SU-DHL-6 (cell line): ENCODE results near the gene FGF8.

Experiments used
- H2AFZ ChIP-seq: fragments of 200-600 bp; sonication (generic); 2 replicates; pipeline ENCODE4 v1.6.1; 2014; ENCODE audit warnings: low read depth, mild to moderate bottlenecking, moderate library complexity, mixed read lengths, antibody characterized with exemption, low read length; ENCODE audit not compliant: severe bottlenecking
- H3F3A ChIP-seq: fragments of 200-600 bp; shearing (Covaris generic); 2 replicates; pipeline ENCODE4 v1.6.0; 2016; ENCODE audit warnings: antibody characterized with exemption, mild to moderate bottlenecking; ENCODE audit not compliant: insufficient read depth
- H3K27ac ChIP-seq: fragments of 200-600 bp; sonication (generic); 2 replicates; pipeline ENCODE4 v1.5.1; 2016; ENCODE audit warnings: low read depth, mild to moderate bottlenecking, low read length, moderate library complexity, mixed read lengths
- H3K27me3 ChIP-seq: fragments of 200-600 bp; sonication (generic), shearing (Covaris generic); 2 replicates; pipeline ENCODE4 v1.6.0; 2014; ENCODE audit warnings: mild to moderate bottlenecking, low read length
- H3K36me3 ChIP-seq: fragments of 200-600 bp; sonication (generic); 2 replicates; pipeline ENCODE4 v1.6.1; 2014; ENCODE audit warnings: mild to moderate bottlenecking, low read length, mixed read lengths
- H3K4me2 ChIP-seq: fragments of 300-600, 200-600 bp; shearing (Covaris generic), sonication (generic); 2 replicates; pipeline ENCODE4 v1.6.0; 2014; ENCODE audit warnings: low read length, low read depth, mild to moderate bottlenecking; ENCODE audit not compliant: poor library complexity, severe bottlenecking
- H3K4me3 ChIP-seq: fragments of 200-600 bp; sonication (generic); 2 replicates; pipeline ENCODE4 v1.5.1; 2014; ENCODE audit warnings: antibody characterized with exemption, low read length, mild to moderate bottlenecking, mixed read lengths; ENCODE audit not compliant: insufficient read depth, poor library complexity, severe bottlenecking
- H3K79me2 ChIP-seq: fragments of 200-600 bp; sonication (generic); 2 replicates; pipeline ENCODE4 v1.6.1; 2014; ENCODE audit warnings: mild to moderate bottlenecking, low read length, moderate library complexity; ENCODE audit not compliant: insufficient read depth
- H3K9ac ChIP-seq: fragments of 200-600 bp; sonication (generic); 2 replicates; pipeline ENCODE4 v1.7.0; 2014; ENCODE audit warnings: mild to moderate bottlenecking, low read length
- H3K9me2 ChIP-seq: fragments of 200-600 bp; sonication (generic); replicated peaks from 2 replicates; pipeline ENCODE4 v1.6.1; 2014; ENCODE audit warnings: low read length; ENCODE audit not compliant: insufficient read depth
- H3K9me3 ChIP-seq: fragments of 200-600 bp; sonication (generic); 2 replicates; pipeline ENCODE4 v1.6.1; 2014; ENCODE audit warnings: low read length, mixed read lengths; ENCODE audit not compliant: insufficient read depth
- H4K20me1 ChIP-seq: fragments of 200-600 bp; sonication (generic); 2 replicates; pipeline ENCODE4 v1.6.1; 2014; ENCODE audit warnings: low read depth, mild to moderate bottlenecking, antibody characterized with exemption, low read length, moderate library complexity, mixed read lengths
- EZH2phosphoT487 ChIP-seq: fragments of 200-600 bp; sonication (generic), shearing (Covaris generic); conservative IDR thresholded peaks from 2 replicates; pipeline ENCODE4 v1.6.1; 2018; ENCODE audit warnings: mild to moderate bottlenecking, antibody characterized with exemption, low read length, moderate library complexity, mixed read lengths
- TF ChIP-seq, protein P1 (sequence below): fragments of 200-600 bp; sonication (generic); IDR thresholded peaks from one replicate; pipeline ENCODE4 v1.5.1; 2017; ENCODE audit warnings: antibody characterized with exemption, mild to moderate bottlenecking, low read length, moderate library complexity; ENCODE audit not compliant: insufficient read depth, poor library complexity, severe bottlenecking

FGF8 gene

DNA sequence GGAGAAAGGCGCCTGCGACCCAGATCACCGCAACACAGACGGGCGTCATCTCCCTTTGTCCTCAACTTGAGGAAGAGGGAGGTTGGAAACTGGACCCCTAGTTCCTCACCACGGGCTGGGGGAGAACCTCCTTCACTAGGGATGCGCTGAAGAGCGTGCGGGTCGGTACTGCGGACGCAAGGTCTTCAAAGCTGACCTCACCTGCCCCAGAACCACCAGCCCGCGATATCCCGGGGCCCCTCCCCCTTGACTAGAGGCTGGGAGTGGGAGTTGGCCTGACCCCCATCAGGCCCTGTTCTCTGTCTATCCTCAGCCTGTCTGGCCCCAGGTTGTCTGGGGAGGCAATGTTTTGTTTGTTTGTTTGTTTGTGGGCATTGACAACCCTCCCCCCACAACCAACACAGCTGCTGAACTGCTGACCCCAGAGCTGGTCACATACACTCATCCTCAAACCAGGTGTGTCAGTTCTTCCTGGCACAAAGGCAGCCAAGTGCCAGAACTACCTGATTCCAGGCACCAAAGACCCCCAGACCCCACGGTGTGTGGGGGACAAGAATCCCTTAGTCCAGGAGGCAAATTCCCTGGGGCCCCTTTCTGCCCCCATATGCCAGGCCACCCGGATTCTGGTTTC is 4.4 kb upstream of the FGF8 start:
- Histone ChIP-seq H3K9me2 (no peaks in the 10 kb centered on the region), H2AFZ (no peak overlapping the region), H3F3A (peaks cover 17% of the 10 kb centered on the region), H3K9me3 (no peaks in the 10 kb centered on the region), H3K9ac (no peak overlapping the region), H3K27me3 (no peaks in the 10 kb centered on the region), H3K79me2 (no peaks in the 10 kb centered on the region; the same call in 1 of the 2 replicates), H4K20me1 (no peaks in the 10 kb centered on the region; the same call in 1 of the 2 replicates), H3K4me2 (peak overlapping the region; percentile 44), H3K27ac (no peak overlapping the region), H3K4me3 (no peak overlapping the region), H3K36me3 (no peaks in the 10 kb centered on the region)
- TF ChIP-seq EZH2phosphoT487: no peak
- TF ChIP-seq, protein P1, sequence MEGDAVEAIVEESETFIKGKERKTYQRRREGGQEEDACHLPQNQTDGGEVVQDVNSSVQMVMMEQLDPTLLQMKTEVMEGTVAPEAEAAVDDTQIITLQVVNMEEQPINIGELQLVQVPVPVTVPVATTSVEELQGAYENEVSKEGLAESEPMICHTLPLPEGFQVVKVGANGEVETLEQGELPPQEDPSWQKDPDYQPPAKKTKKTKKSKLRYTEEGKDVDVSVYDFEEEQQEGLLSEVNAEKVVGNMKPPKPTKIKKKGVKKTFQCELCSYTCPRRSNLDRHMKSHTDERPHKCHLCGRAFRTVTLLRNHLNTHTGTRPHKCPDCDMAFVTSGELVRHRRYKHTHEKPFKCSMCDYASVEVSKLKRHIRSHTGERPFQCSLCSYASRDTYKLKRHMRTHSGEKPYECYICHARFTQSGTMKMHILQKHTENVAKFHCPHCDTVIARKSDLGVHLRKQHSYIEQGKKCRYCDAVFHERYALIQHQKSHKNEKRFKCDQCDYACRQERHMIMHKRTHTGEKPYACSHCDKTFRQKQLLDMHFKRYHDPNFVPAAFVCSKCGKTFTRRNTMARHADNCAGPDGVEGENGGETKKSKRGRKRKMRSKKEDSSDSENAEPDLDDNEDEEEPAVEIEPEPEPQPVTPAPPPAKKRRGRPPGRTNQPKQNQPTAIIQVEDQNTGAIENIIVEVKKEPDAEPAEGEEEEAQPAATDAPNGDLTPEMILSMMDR: no peak

DNA sequence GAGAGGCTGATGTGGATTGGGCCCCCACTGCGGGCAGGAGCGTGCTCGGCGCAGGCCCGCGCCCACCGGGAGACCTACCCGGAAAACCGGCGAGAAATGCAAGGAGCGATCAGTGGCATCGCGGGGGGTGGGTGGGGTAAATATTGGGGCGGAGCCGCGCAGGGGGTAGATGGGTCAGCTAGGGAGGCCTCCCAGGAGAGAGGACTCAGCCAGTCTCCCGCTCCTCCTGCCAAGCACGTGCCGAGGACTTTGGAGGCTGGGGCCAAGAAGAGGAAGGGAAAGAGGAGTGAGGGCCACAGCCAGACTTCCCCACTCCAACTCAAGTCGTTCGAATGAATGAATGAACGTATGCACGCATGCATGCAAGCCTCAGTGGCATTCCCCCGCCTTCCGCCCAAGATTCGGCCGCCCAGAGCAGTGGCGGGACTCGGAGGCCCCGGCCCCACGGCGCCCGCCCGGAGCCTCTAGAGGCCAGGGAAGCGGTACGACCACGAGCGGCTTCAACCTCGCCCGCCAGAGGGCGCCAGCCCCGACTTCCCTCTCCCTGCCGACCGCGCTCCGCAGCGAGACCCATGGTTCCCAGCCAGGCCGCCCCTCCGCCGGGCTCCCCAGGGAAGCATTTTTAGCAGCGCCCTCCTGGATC is 3.8 kb upstream of the FGF8 start:
- Histone ChIP-seq H3K27me3 (no peaks in the 10 kb centered on the region), H3K36me3 (no peaks in the 10 kb centered on the region), H3K4me2 (peak overlapping the region; percentile 44), H3K27ac (no peak overlapping the region), H3K4me3 (no peak overlapping the region), H3K9ac (no peak overlapping the region; the same call in 1 of the 2 replicates), H3K9me3 (no peaks in the 10 kb centered on the region), H2AFZ (no peak overlapping the region), H3K79me2 (no peaks in the 10 kb centered on the region; the same call in 1 of the 2 replicates), H3F3A (peaks cover 11% of the 10 kb centered on the region), H3K9me2 (no peaks in the 10 kb centered on the region), H4K20me1 (no peaks in the 10 kb centered on the region; the same call in 1 of the 2 replicates)
- TF ChIP-seq, protein P1: peak; percentile 48
- no peak for TF ChIP-seq EZH2phosphoT487

GRCh38 chr10:101778781-101779543 is 3.0 kb upstream of the FGF8 start:
- Histone ChIP-seq H3K4me2 (peak overlapping the region; percentile 44), H3K27me3 (no peaks in the 10 kb centered on the region), H3K79me2 (no peaks in the 10 kb centered on the region; the same call in 1 of the 2 replicates), H3K9me3 (no peaks in the 10 kb centered on the region), H3K9me2 (no peaks in the 10 kb centered on the region), H2AFZ (no peak overlapping the region), H3K36me3 (no peaks in the 10 kb centered on the region), H3K27ac (no peak overlapping the region), H3K4me3 (no peak overlapping the region), H3K9ac (no peak overlapping the region; the same call in 1 of the 2 replicates), H4K20me1 (no peaks in the 10 kb centered on the region; the same call in 1 of the 2 replicates), H3F3A (0 out of 2 replicates have a peak, but pooled peaks cover 4% of the 10 kb centered on the region)
- TF ChIP-seq, protein P1: no peak
- TF ChIP-seq EZH2phosphoT487: no peak
